Subcutaneous adipose tissue (tissue), 4 donors: Measurements from ENCODE around the gene SCUBE1. TPM values are rescaled to one million over a fixed set of nuclear protein-coding genes. Genes with fewer than 3 reads are reported as not detected.

Source experiments
- total RNA-seq, 4 donors: library from RNA; depleted of rRNA; stranded (reverse); fragments of >200 nt; gene quantifications; one replicate each; pipeline ENCODE4 v1.1.0, GENCODE V29; 2016
- TF ChIP-seq, protein P1 (sequence below): fragments of 450-650 bp; IDR thresholded peaks from one replicate; pipeline ENCODE4 v1.5.1; 2016; ENCODE audit warnings: low read depth, mild to moderate bottlenecking, control low read depth, antibody characterized with exemption, moderate library complexity

Gene SCUBE1
- total RNA-seq, 4 donors from 2014 or later: 0.66 to 4.6 (median 1.7) TPM

DNA sequence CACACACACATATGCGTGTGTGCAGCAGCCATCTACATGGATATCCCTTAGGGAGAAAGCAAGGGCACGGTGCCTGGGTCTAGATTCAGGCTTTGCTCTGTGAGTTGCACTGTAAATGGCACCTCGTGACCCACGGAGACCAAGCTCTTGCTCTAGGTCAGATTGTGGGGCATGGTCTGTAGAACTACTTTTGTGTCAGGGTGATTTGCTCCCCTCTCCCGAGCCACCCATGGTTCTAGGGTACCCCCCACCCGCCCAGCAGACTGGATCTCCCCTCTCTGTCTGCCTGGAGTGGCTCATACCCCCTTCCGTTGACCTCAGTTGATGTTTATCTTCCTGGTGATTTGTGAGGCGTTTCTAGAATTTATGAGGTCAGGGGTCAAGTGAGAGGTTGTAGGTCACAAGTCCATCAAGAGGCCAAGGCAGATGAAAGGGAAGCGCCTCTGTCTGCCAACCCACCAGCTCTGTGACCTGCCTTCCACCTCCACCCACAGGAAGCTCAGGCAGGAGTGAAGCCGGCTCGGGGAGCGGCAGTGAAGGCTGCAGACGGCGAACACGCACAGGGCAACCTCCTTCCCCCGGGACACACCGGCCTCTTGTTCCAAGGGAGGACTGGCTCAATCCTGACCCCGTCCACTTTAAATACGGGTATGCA lies 80.1 kb downstream of the SCUBE1 start:
- TF ChIP-seq, protein P1, sequence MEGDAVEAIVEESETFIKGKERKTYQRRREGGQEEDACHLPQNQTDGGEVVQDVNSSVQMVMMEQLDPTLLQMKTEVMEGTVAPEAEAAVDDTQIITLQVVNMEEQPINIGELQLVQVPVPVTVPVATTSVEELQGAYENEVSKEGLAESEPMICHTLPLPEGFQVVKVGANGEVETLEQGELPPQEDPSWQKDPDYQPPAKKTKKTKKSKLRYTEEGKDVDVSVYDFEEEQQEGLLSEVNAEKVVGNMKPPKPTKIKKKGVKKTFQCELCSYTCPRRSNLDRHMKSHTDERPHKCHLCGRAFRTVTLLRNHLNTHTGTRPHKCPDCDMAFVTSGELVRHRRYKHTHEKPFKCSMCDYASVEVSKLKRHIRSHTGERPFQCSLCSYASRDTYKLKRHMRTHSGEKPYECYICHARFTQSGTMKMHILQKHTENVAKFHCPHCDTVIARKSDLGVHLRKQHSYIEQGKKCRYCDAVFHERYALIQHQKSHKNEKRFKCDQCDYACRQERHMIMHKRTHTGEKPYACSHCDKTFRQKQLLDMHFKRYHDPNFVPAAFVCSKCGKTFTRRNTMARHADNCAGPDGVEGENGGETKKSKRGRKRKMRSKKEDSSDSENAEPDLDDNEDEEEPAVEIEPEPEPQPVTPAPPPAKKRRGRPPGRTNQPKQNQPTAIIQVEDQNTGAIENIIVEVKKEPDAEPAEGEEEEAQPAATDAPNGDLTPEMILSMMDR: no peak

- TF ChIP-seq, protein P1: no peak
Measured at GRCh38 chr22:43260331-43261231, 82.6 kb downstream of the SCUBE1 start.

GRCh38 chr22:43257961-43258360 lies 85.2 kb downstream of the SCUBE1 start:
- TF ChIP-seq, protein P1: no peak

DNA sequence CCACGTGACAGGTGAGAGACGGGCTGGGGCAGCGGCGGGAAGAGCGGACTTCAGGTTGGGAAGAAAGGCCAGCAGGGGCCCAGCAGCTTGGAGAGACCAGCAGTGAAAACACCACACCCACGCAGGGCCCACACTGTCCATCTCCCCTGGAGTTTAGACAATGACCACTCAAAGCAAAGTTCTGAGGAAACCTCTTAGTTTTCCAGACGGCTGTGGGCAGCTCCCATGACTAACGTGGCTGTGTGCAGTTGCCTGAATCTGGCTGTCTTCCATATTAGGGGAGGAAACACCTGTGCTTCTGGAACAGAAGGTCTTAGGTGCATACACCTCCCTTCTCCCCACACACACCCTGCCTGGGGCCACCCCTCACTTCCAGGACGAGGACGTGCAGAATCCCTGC lies 85.6 kb downstream of the SCUBE1 start:
- TF ChIP-seq, protein P1: no peak

- TF ChIP-seq, protein P1: no peak
Measured at GRCh38 chr22:43256976-43257545, 86.1 kb downstream of the SCUBE1 start.

GRCh38 chr22:43256569-43256968 lies 86.6 kb downstream of the SCUBE1 start:
- TF ChIP-seq, protein P1: no peak

- TF ChIP-seq, protein P1: no peak
Measured at GRCh38 chr22:43255299-43255698, 87.9 kb downstream of the SCUBE1 start.
